HG02840 (cell line): Measurements from ENCODE around the gene ZSCAN4.

Experiments used
- ATAC-seq: cut with Tn5 transposase; IDR thresholded peaks from one replicate; pipeline ENCODE4 v1.9.1; 2021; ENCODE audit warnings: mild to moderate bottlenecking, moderate library complexity, moderate number of reproducible peaks; ENCODE audit not compliant: unreplicated experiment, low FRiP score

The ZSCAN4 gene

DNA sequence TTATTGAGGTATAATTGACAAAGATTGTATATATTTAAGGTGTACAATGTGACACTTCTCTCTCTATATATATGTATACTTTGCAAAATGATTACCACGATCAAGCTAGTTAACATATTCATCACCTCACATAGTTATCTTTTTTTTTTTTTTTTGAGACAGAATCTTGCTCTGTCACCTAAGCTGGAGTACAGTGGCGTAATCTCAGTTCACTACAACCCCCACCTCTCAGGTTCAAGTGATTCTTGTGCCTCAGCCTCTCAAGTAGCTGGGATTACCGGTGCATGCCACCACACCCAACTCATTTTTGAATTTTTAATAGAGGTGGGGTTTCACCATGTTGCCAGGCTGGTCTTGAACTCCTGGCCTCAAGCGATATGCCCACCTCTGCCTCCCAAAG, 3.7 kb downstream of the ZSCAN4 start:
- ATAC-seq: no peak

GRCh38 chr19:57675881-57676280, 7.1 kb downstream of the ZSCAN4 start:
- no peak for ATAC-seq

DNA sequence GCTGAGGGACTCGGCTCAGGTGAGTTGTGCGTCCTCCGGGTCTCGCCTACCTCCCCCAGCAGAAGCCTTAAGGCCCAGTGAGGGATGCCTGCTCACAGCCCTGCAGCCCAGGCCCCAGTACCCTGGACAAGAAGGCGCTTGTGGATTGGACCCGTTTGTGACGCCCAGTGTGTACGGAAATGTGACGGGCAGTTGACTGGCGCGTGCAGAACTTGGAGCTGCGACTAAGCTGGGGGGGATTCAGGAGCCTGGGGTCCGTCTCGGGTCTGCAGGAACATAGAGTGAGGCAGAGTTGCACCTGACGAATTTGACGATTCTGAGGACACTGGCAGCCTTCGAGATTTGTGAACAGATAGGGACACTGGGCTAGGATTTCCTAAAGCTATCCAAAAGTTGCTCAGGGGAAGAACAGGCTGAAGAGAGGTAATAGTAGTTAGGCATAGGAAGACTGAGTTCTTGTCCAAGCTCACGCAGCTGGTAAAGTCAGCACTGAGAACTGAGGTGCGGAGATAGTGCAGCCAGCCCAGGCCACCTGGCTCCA, 13.6 kb downstream of the ZSCAN4 start:
- ATAC-seq: peak; percentile 13

GRCh38 chr19:57686727-57687126, 18.0 kb downstream of the ZSCAN4 start:
- ATAC-seq: no peak

DNA sequence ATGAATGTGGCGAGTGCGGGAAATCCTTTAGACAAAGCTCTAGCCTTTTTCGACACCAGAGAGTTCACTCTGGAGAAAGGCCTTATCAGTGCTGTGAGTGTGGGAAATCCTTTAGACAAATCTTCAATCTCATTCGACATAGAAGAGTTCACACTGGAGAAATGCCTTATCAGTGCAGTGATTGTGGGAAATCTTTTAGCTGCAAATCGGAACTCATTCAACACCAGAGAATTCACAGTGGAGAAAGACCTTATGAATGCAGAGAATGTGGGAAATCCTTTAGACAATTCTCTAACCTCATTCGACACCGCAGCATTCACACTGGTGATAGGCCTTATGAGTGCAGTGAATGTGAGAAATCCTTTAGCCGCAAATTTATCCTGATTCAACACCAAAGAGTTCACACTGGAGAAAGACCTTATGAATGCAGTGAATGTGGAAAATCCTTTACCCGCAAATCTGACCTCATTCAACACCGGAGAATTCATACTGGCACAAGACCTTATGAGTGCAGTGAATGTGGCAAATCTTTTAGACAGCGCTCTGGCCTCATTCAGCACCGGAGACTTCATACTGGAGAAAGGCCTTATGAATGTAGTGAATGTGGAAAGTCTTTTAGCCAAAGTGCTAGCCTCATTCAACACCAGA, 18.8 kb downstream of the ZSCAN4 start:
- ATAC-seq: no peak

DNA sequence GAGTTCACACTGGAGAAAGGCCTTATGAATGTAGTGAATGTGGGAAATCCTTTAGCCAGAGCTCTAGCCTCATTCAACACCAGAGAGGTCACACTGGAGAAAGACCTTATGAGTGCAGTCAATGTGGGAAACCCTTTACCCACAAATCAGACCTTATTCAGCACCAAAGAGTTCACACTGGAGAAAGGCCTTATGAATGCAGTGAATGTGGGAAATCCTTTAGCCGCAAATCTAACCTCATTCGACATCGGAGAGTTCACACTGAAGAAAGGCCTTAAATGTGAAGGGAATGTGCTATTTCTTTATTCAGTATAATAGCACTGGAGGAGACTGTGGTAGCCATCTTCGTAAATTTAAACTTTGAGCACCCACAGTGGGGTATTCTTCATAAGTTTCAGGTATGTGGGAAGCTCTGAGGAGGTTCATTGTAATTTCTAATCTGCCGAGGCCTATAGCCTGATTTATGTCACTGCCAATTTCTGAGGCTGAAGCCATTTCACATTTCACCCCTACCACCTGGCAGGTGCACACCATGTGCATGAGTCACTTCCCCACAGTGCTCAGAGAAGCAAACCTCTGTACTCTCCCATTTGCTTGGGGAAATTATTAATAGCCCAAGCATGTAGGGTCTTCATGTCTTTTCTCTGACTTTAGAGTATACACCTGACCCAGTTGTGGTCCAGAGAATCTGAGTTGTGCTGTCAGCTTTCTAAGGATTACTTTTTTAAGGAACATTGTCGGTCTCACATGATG, 19.5 kb downstream of the ZSCAN4 start:
- ATAC-seq: no peak

- ATAC-seq: no peak
Measured at GRCh38 chr19:57689750-57690149, 21.0 kb downstream of the ZSCAN4 start.

- ATAC-seq: no peak
Measured at GRCh38 chr19:57701625-57702024, 32.9 kb downstream of the ZSCAN4 start.

- no peak for ATAC-seq
Measured at GRCh38 chr19:57706346-57706745, 37.6 kb downstream of the ZSCAN4 start.

DNA sequence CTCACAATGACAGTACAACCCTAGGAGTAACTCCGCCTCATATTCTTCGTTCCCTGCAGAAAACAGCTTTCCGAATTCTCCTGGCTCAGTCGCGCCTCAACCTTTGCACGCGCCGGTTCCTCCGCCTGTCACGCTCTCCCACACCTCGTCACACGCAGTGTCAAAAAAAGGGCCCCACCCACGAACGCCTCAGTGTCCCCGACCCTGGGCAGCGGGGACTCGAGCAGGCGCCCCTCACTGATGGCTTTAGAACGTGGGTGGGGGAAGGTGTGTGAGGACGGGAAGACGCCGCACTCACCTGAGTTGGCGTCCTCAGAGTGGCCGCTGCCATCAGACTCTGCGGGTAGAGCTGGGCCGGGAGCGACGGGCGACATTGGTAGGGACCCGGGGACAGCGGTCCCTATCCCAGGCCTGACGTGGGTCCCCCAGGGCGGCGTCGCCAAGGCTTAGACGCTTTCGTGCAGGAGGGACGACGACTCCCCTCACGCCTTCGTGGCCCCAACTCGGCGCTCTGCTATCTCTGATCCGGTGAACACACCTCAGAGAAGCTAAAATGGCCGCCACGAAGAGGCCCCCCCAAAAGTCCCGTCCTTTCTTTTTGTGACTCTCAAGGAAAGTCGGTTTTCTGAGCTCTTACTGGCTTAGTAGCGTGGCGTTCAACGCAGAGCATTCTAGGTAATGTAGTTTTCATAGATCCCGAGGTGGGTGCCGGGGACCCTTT, 40.1 kb downstream of the ZSCAN4 start, which contains the start of gene ZNF154:
TSS of gene ZNF154 (minus strand) at position 564 of the 721 bp plus-strand sequence. CDS start at position 331, 233 bp downstream.
- ATAC-seq: no peak

- ATAC-seq: no peak
Measured at GRCh38 chr19:57709616-57710015, 40.9 kb downstream of the ZSCAN4 start.

DNA sequence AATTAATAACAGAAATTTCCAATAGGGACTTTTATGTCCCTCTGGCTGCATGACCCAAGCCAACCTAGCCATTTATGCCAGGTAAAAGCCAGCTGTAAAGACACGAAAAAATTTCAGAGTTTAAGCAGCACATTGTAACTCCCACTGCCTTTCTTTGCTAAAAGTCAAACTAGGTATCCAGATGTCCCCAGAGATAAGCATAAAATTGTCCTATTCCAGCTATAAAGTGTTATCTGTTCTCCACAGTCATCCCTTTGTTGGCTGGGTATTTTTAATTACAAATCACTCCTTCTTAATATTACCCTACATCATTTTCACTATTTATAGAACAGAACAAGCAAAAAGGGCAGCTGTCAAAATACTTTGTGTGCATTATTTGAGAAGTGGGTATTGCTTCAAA, 43.5 kb downstream of the ZSCAN4 start:
- ATAC-seq: no peak

DNA sequence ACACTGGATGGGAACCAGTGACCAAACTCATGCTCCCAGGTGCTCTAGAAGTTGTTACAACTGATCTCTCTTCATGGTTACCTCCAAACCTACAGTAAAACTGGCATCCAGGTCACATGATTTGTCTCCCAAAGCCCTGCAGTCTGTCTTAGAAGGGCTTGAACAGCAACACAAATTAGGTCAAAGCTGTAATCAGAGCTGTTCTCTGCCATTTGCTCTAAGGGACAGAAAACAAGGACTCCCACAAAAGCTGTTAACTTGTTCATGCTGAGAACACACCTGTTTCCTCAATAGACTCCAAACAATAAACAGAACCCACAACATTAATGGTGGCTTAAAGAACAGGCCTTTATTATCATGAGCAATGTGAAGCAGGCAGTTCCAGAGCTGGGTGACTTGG, 50.7 kb downstream of the ZSCAN4 start:
- no peak for ATAC-seq

DNA sequence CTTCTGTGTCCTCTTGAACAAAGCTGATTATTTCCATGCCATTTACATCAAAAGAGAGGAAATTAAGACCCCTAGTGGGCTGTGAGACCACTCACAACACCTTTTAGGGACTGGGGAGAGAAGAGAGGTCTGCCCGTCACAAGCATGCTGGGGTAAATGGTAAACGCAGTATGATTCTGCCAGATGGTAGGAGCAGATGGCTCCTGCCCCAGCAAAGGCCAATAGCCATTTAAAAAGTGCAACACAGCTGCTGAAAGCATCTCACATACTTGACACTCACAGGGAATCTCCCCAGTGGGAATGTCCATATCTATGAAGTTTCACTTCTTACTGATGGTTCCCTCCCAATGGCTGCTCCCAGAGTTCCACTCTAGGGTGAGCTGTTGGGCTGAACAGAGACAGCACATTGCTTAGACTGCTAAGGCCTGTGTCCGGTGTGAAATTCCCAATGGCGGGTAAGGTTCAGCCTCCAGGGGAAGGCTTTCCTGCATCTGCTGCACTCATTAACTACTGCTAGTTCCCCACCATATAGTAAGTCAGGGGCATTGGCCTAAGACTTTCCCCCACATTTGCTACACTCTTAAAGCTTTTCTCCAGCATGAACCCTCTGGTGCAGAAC, 51.3 kb downstream of the ZSCAN4 start:
- no peak for ATAC-seq

GRCh38 chr19:57720878-57721277, 52.1 kb downstream of the ZSCAN4 start:
- ATAC-seq: no peak
